Measurements from ENCODE around the gene ZNF521.

ZNF521 gene

DNA sequence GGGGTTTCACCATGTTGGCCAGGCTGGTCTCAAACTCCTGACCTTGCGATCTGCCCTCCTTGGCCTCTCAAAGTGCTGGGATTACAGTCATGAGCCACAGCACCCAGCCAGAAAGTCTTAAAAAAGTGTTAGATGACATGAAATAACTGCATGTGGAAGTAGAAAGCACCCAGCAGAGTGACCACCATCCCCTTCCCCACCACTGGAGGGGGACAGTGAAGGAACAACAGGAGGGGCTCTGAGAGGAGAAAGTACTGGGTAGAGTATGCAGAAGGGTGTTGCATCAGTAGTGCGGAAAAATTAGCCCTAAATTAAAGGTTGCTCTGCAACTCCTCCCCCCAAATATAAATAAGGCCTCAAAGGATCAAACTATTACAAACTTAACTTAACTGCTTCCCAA is 230.5 kb downstream of the ZNF521 start:
- no peak for DNase-seq

DNA sequence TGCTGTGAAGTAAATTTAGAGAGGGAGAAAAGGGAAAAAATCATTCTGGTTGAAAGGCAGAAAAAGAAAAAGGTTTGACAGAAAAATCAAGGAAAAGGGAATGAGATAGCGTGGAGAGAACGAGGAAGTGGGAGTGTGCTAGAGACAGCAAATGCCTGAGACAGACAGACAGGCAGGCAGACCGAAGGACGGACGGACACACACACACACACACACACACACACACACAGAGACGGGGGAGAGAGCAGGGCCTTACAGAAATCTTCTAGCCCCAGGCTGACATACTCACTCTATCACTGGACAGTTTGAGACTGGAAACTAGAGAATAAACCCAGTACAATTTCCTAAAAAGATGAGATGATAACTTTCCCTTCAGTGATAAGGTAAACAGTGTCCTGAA is 238.4 kb downstream of the ZNF521 start:
- no peak for DNase-seq

DNA sequence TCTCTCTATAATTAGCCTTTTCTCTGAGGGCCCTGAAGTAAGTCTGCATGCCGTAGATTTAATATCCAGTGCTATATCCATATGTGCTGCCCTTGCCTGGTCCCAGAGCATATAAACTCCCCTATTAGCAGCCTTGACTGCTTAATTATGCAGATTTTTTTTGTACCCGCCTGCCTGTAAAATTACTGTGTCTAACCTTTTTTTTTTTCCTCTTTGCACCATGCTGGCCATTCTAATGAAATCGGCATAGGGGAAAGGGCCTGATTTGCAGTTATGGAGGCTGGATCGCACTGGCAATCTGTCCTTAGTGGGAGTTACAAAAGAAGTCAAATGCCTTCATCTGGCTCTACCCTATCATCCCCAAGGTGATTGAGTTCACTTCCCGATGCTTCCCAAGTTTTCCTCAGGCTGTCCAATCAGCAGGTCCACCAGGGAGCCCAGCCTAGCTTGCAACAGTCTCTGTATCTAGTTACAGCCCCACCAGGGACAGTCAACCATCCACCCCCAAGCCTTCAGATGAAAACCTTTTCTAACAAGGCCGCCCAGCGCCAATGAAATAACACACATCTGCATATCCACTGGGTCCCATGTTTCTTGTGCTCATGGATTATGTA is 239.0 kb downstream of the ZNF521 start:
- DNase-seq: no peak

DNA sequence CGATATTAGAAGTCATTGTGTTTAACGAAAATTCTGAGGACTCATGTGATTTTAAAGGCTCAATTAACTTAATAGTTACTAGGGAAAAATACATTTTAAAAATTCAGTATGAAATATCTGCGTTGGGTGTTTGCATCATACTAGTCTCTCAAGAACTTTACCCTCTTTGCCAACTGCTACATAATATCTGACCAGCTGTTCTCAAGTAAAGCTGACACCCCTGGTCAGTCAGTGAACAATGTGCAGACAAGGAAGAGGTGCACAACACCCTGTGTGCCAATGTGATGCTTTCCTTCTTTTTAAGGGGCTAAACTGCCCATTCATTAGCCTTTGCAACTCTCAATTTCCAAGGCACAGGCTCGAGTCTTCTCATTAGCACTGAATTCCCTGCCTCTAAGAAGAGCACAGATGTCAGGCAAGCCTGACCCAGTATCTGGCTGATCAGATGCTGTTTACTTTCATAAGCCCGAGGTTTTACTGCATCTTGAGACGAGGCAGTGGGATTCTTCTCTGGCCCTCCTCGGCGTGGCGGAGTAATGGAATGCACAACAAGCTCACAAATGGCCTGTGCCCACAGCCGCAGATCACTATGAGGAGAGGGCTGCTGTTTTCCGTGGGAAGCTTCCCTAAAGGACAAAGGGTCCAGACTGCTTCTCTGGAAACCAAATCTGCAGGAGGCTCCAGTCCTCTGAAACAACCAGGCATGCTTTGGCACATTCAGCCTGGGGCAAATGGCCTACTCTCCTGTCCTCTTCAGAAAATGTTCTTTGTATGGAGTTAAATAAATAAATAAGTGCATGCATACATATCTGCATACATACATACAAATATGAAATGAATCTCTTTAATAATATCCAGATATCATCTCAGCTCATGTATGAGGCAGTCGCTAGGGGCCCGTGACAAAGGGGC is 240.3 kb downstream of the ZNF521 start:
- DNase-seq: no peak

DNA sequence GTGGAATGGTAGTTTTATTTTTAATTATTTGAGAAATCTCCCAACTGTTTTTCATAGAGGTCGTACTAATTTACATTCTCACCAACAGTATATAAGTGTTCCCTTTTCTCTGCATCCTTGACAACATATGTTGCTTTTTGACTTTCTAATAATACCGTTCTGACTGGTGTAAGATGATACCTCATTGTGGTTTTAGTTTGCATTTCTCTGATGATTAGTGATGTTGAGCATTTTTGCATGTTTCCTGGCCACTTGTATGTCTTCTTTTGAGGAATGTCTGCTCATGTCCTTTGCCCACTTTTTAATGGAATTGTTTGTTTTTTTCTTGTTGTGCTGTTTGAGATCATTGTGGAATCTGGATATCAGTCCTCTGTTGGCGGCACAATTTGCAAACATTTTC is 242.5 kb downstream of the ZNF521 start:
- no peak for DNase-seq

DNA sequence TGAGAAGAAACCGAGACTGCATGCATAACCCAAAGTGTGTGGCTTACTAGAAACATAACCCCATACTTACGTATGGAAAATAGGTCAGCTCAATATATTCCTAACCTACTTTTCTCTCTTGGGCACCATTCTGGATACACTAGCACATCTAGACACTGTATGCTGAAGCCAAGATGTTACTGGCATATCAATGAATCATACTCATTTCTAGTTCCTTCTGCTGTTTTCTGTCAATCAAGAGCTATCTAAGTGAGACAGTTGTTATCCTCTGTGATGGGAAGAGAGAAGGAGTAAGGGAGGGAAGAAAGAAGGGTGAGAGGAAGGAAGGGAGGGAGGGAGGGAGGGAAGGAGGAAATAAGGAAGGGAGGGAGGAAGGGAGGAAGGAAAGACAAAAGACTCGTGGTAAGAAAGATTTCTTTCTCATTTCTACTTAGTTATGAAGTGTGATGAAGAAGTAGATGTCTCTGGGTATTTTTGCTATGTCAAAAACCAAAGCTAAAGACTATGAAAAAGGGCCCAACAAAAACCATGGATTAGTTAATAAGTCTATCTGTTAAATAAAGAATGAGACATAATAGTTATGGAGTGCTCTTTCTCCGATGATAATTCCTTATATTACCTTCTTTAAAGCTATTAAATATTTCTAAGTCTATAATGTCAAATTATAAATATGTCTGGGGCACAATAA is 248.4 kb downstream of the ZNF521 start:
- no peak for DNase-seq

DNA sequence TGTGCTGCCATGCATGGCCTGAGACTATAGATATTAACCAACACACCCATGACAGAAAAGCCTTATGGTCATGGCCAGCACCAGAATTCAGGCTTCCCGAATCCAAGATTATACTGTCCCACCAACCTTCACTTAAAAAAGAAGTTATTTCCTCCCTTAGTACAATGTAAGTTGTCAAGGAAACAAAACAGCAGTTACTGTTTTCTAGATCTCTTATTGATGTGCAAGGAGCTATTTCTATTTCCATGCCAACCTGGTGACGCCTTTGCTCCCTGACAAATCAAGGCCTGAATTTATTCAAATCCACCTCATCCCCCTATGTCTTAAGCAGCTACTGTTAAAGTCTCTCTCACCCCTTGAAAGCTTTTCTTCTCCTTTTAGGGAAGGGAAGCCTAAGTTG is 249.3 kb downstream of the ZNF521 start:
- DNase-seq: no peak

DNA sequence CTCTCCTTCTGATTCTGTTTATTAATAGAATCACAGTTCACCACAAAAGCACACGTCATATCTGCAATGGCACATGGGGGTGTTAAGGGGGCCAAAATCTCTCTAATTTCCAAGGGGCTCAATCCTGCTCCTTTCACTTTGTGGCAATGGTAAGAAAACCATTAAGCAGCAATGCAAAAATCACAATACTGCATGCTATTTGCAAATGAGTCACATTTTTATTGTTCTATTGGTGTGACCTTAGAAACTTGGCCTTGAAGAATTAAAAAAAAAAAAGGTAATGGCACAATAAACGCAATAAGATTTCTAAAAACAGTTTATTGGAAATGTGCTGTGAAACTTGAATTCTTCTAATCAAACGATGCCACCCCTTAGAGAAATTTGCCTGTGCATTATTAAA is 251.5 kb downstream of the ZNF521 start:
- DNase-seq: no peak

DNA sequence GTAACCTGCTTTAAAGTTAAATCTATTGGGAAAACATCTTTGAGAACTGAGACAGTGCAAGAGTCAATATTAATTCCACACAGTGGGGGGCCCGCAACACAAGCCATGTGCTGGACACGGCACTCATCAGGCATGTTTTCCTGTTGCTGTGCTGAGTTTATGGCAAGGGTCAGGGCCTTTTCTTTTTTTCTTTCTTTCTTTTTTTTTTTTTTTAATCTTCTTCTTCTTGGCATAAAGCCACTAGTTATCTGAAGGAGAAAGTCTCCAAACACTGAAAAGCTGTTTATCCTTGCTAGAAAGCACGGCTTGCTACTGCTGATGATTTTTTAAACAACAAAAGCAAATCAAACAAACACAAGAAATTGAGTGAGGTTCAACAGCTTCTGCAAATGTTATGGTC is 252.1 kb downstream of the ZNF521 start:
- DNase-seq: no peak

DNA sequence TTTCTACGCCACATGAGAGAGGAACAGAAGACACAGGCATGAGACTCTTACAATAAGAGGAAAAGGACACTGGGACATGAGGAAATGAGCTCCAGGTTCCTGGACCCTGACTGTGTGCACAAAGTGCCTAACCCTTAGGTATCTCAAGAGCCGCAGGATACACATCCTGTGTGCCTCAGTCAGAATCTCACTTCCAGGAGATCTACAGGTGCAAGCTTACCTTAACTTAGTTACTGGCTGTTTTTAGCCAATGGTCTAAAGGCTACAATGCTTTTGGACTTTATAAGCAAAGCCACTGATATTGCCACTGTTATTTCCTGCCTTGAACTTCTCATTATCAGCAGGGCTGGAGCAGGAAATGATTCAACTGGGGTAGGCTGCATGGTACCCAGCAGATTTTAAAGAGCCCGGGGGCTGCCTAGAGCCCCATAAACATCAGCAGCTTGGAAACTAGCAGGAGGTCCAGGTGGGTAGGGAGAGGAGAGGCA is 254.4 kb downstream of the ZNF521 start:
- DNase-seq: no peak

DNA sequence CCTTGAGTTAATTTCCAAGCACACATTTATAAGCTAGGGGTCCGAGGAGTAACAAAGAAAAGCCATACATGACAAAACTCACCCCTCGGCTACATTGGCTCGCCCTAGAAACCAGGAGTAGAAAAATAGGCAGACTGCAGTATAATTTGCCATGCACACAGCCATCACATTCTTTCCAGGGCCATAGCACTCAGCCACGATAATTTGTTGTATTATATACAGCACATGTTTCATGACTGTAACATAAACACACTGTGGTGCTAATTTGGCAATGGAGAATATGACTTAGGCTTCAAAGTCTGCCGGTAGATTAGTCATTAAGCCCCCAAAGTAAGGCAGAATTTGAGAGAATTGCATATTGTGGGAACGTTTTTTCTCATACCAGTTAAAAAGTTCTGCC is 254.9 kb downstream of the ZNF521 start:
- no peak for DNase-seq

DNA sequence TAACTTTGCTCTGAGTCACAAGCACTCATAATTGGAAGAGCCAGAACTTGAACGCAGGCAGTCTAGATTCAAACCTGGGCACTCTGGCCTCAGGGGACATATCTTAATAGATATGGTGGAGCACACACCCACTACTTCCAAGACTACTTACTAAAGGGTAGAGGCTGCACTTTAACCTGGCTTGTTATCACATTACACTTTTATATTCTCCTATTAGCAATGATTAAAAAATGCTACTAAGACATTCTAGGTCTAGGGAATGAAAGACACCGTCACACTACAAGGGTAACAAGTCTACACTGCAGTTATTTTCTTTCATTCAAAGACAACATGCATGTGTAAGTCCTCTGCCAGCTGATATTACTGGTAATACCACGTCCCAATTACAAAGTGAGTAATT is 258.8 kb downstream of the ZNF521 start:
- no peak for DNase-seq

DNA sequence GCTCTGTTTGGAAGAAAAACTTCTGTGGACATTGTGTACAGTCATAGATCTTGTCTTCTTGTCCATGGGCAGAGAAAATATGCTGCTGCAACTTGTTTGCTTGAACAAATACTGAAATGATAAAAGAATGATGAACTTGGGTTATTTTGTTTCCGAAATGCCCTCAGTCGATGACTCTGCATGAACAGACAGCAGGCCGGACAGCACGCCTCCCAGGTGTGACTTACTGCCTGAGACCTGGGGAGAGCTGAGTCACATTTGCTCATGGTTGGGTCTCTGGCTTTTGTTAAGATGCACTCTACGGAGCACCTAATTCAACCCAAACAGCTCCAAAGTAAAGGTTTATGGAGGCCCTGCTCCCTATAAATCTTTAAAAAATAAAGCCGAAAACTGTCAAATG is 262.5 kb downstream of the ZNF521 start:
- no peak for DNase-seq

DNA sequence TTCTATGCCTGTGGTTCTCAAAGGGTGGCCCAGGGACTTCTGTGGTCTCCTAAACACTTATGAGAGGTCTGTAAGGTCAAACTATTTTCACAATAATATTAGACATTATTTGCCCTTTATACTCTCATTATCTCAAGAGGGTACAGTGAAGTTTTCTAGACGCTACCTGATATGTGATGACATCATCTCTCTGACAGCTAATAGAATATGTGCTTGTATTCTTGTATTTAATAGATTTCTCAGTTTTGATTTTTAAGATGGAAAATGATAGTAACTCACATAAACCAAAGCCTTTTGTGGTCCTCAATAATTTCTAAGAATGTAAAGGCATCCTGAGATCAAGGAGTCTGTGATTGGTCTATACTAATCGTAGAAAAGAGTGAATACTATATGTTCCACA is 265.1 kb downstream of the ZNF521 start:
- DNase-seq: no peak

DNA sequence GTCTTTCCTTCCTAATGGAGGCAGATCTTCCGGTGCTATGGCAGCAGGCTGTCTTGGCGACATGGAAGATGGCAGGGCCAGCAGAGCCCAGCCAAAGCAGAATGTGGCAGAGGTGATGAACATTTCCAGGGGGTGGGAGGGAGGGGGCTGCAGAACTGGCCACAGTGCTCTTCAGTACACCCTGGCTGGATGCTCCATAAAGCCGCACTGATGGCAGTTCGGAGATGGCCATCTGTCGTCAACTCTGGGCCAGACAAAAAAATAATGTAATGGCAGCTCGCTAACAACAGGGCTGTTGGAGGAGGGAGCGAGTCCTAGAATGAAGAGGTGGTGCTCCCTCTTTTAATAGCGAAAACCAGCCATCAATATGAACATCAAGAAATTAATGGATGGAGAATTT is 271.0 kb downstream of the ZNF521 start:
- no peak for DNase-seq

DNA sequence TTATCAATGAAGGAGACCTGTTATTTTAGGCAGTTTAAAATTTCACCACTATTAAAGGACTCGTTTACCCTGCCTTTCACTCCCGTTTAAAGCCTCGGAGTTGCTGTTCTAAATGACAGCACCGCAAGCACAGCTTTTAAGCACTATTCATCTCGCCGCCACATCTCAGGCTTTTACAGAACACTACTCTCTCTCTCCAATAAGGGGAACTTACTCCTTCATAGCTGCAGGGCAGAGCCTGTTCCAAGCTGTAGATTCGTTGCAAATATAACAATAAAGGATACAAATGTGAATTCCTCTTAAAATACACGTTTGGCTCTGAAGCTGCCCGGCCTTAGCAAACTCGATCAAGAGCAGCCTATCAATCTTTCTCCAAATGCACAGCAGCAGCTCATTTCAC is 271.8 kb downstream of the ZNF521 start:
- no peak for DNase-seq

DNA sequence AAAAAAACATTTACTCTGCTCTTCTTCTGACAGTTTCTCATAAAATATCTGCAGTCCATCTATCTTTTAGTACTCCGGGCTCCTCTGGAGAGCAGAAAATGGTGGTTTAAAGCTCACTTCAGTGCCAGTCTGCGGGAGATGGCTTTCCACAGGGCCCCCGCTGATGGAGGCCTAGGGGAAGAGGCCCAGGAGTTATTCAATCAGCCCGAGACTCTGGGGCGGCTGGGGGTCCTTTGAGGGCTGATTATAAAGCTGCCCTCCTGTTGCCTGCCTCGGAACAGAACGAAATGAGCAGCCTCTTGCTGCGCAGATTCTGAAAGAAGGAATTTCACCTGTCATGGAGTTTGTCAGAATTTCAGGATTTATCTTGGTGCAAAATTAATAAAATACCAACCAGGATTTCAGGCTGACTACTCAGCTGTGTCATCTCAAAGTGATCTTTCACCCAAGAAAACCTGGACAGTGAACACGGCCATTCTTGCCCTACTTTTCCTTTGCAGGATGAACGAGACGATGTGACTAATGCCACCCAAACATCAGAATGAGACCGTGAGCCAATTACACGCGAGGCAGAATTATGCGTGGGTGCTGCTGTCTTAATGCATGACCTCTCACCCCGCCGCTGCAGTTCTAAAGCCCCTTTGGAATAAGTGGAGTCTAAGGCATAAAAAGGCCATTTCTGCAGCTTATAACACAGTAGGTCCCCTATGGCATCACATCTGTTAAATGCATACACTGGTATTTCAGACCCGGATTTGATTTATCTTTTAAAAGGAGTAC is 273.8 kb downstream of the ZNF521 start:
- no peak for DNase-seq

DNA sequence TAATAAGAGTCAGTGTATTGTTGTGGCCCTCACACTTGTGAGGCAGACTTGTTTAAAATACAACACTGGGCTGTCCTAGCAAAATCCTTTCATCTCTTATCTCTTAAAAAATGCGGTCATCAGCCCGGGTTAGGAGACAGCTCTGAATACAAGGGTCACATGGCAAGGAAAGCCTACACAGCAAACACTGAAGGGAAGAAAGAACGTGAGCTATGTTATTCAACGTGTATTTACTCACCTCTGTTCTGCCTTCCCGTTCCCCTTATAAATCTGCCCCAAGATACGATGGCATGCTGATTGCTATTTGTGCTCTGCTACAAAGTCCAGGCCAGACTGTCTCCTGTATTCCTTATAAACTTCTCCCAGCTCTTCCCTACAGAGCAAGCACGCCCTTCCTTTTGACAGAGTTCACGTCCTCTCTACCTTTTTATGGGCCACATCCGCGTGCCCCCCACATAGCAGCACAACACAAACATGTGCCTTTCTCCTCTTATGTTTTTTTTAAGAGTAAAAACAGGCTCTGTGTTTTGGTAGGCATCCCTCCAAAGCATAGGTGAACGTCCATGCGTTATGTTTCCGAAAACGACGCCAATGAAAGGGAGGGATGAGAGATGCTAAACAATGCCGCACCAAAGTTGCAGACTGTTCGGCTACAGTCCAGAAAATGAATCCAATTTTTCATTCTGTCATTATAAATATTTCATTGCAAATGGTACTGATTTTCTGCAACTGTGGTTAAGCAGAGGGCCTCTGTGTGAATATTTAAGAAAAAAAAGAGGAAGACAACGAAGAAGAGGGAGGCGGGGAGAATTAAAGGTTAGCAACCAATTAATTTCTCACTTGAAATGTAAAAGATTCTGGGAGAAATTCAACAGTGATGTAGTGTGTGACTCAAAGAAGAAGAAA is 274.7 kb downstream of the ZNF521 start:
- DNase-seq: no peak

DNA sequence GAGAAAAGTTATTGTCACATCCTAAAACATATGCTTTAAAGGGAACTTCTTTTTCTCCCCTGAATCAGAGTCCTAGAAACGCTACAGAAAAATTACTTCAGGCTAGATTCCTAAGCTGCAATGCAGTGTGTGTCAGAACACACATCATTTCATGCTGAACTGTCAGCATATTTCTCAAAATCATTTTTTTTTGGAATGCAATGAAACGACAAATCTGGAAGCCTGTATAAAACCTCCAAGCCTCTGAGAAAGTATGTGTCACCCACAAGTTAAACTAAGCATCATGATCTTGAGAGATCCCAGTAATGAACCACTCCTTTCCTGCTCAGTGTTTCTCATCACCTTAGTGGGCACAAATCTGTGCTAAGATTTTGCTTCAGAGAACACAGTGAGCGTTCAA is 276.2 kb downstream of the ZNF521 start:
- DNase-seq: no peak

DNA sequence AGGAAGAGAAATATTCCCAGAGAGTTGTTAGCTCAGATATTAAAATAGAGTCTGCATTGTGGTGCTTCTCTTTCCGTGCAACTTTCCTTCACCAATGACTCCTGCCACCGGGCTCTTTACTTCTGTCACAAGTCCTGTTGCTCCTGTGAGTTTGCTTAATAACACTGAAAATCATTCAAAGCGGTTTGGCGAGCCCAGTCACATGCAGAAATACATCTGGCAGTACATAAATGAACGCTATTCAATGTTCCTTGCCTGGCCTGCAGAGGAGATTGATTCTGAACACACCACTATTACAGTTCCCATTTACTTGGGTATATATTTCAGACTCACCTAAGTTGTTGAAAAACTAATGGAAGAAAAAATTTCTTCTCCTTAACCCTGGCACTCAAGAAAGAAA is 276.6 kb downstream of the ZNF521 start:
- no peak for DNase-seq

DNA sequence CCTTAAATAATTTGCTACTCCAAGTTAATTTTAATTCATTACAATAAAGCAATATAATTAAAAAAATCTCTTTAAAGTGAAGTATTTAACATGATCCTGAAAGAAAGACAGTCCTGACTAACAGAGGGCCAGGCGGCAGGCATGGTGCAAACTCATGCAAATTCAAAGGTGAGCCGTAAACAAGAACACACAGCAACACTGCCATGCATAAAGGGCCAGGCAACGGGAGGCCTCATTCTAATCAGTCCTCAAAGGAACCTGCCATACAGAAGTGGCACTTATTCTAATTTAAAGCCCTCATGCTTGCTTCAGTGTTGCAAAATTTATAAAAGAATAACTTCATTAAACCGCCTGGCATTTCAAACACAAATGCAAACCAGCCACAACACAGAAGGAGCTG is 277.0 kb downstream of the ZNF521 start:
- DNase-seq: no peak

DNA sequence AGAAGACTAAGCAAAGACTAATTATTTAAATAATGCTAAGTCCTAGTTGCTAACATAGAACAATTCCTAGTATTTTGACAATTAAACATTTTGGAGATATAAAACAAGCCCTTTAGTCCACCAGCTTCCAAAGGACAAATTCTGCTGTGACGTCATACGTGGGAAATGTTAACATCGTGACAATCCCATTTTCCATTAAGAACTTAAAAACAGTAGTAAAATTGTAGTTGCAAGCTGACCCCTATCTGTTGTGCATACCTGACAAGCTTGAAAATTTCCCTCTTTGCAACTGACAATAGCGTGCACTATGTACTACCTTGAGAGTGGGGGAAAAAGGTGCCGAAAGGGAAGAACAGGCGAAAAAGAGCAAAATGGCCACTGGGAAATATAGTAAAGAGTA is 279.8 kb downstream of the ZNF521 start:
- no peak for DNase-seq

Measured in femur (tissue), 1 donor.